Hepatocyte (in vitro differentiated cells): Measurements from ENCODE around the gene HTR2A.

ENCODE experiments used
- CTCF ChIP-seq: fragments of 200-600 bp; sonication (generic); IDR thresholded peaks from 2 replicates; pipeline ENCODE4 v1.5.1; 2016; ENCODE audit warnings: antibody characterized with exemption, mild to moderate bottlenecking; ENCODE audit not compliant: poor library complexity
- EZH2 ChIP-seq: fragments of 200-600 bp; sonication (generic); IDR thresholded peaks from 2 replicates; pipeline ENCODE4 v1.6.1; 2016; ENCODE audit warnings: antibody characterized with exemption, mild to moderate bottlenecking, borderline replicate concordance
- EZH2phosphoT487 ChIP-seq: fragments of 200-600 bp; sonication (generic); IDR thresholded peaks from one replicate; pipeline ENCODE4 v1.6.1; 2018; ENCODE audit warnings: antibody characterized with exemption, mild to moderate bottlenecking, low read depth, moderate library complexity; ENCODE audit not compliant: unreplicated experiment, severe bottlenecking

DNA sequence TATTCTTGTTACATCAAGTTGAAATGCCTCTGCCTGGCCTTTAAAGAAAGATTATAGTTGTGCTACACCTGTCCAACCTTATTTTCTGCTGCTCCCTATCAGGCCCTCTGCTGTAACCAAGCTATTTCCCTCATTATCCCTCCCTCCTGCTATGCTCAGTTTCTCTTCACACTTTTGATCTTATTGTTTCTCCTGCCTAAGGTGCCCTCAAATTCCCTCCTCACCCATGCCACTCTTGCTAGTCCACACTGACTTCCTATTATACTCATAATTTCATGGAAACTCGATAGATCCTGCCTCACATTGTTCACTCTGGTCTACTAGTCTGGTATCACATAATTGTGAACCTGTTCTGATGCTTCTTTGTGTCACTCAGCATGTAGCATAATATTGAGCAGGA is 80.5 kb downstream of the HTR2A start:
- TF ChIP-seq CTCF = no peak
- no peak for TF ChIP-seq EZH2phosphoT487
- TF ChIP-seq EZH2 = no peak
